PC-9 (cell line): ENCODE results near the gene AIFM2. TPM values are rescaled to one million over a fixed set of nuclear protein-coding genes. Genes with fewer than 3 reads are reported as not detected.

Experiments used
- BruUV-seq: library from RNA; stranded (reverse); fragments of 400-500 nt; replicated peaks from 2 replicates; lab custom pipeline; 2021; lab: Mats Ljungman, UMichigan
- CTCF ChIA-PET: fragments of 300-600 bp; sonication (Branson Sonifier 250); formaldehyde crosslinking; loops from one replicate; lab custom pipeline; 2022; ENCODE audit warnings: antibody characterized with exemption; lab: Charles Lee
- POLR2A ChIA-PET: fragments of 300-600 bp; sonication (Branson Sonifier 250); formaldehyde crosslinking; loops from one replicate; lab custom pipeline; 2022; ENCODE audit warnings: antibody characterized with exemption; ENCODE audit not compliant: unreplicated experiment; lab: Charles Lee
- DNase-seq, 2 experiments: peaks; one replicate each; pipeline versions ENCODE4 v3.0.0 to v3.0.0-alpha.2; 2015 to 2022; ENCODE audit warnings: mixed read lengths in 1 of 2
- H2AFZ ChIP-seq: fragments of 200-600 bp; sonication (generic); 2 replicates; pipeline ENCODE4 v1.8.1; 2017; ENCODE audit warnings: antibody characterized with exemption
- H3F3A ChIP-seq: fragments of 200-600 bp; sonication (generic); 2 replicates; pipeline ENCODE4 v1.8.1; 2017; ENCODE audit warnings: antibody characterized with exemption, mild to moderate bottlenecking, low read depth; ENCODE audit not compliant: insufficient read depth
- H3K27ac ChIP-seq: fragments of 200-600 bp; sonication (generic); 2 replicates; pipeline ENCODE4 v1.6.1; 2016; ENCODE audit warnings: mixed run types
- H3K27me3 ChIP-seq: fragments of 200-600 bp; sonication (generic); 2 replicates; pipeline ENCODE4 v1.6.1; 2016; ENCODE audit warnings: low read depth, mixed run types; ENCODE audit not compliant: insufficient read depth
- H3K36me3 ChIP-seq: fragments of 200-600 bp; sonication (generic); 2 replicates; pipeline ENCODE4 v1.6.1; 2016; ENCODE audit warnings: low read depth, mixed run types
- H3K4me1 ChIP-seq: fragments of 200-600 bp; sonication (generic); replicated peaks from 2 replicates; pipeline ENCODE4 v1.6.1; 2016; ENCODE audit warnings: mixed run types; ENCODE audit not compliant: insufficient read depth
- H3K4me2 ChIP-seq: fragments of 200-600 bp; sonication (generic); 2 replicates; pipeline ENCODE4 v1.6.1; 2017; ENCODE audit warnings: mixed run types
- H3K4me3 ChIP-seq: fragments of 200-600 bp; sonication (generic); 2 replicates; pipeline ENCODE4 v1.6.1; 2016; ENCODE audit warnings: mixed run types
- H3K79me2 ChIP-seq: fragments of 200-600 bp; sonication (generic); 2 replicates; pipeline ENCODE4 v1.6.1; 2017; ENCODE audit warnings: low read depth, mixed run types
- H3K9me2 ChIP-seq: fragments of 200-600 bp; sonication (generic); 2 replicates; pipeline ENCODE4 v1.8.1; 2017; ENCODE audit warnings: mild to moderate bottlenecking; ENCODE audit not compliant: insufficient read depth
- H3K9me3 ChIP-seq: fragments of 200-600 bp; sonication (generic); 2 replicates; pipeline ENCODE4 v1.8.1; 2016; ENCODE audit warnings: low read depth; ENCODE audit not compliant: insufficient read depth
- H4K20me1 ChIP-seq: fragments of 200-600 bp; sonication (generic); 2 replicates; pipeline ENCODE4 v1.8.1; 2017; ENCODE audit not compliant: insufficient read depth
- EZH2 ChIP-seq: fragments of 200-600 bp; sonication (generic); IDR thresholded peaks from 2 replicates; pipeline ENCODE4 v1.8.0; 2017; ENCODE audit warnings: antibody characterized with exemption, low read depth
- intact Hi-C: fragments of 100-400 bp; cut with micrococcal nuclease; formaldehyde crosslinking; loops from one replicate; pipeline ENCODE4 v1.10.0; 2022; ENCODE audit not compliant: unreplicated experiment
- total RNA-seq: library from RNA; stranded (reverse); gene quantifications from 2 replicates; pipeline ENCODE4 v1.2.3, GENCODE V29; 2021
- TF ChIP-seq, protein P1 (sequence below): fragments of 200-600 bp; sonication (generic); conservative IDR thresholded peaks from 2 replicates; pipeline ENCODE4 v1.6.1; 2017; ENCODE audit warnings: mixed run types, antibody characterized with exemption, mild to moderate bottlenecking, moderate library complexity

AIFM2 gene
- total RNA-seq, 1 experiment from 2014 or later, result 47.0 TPM

- no peaks in the 10 kb centered on the region for H3K9me3 ChIP-seq
- ChIA-PET CTCF (no interaction called here), POLR2A (no interaction called here)
- no peaks in the 10 kb centered on the region for H4K20me1 ChIP-seq
- no peak overlapping the region for H3K4me3 ChIP-seq
- H3K36me3 ChIP-seq, result no peaks in the 10 kb centered on the region
- H3K27me3 ChIP-seq, result no peaks in the 10 kb centered on the region
- H3K9me2 ChIP-seq, result no peaks in the 10 kb centered on the region
- H3K4me1 ChIP-seq, result peaks cover 13% of the 10 kb centered on the region
- TF ChIP-seq EZH2, result no peak
- TF ChIP-seq, protein P1, sequence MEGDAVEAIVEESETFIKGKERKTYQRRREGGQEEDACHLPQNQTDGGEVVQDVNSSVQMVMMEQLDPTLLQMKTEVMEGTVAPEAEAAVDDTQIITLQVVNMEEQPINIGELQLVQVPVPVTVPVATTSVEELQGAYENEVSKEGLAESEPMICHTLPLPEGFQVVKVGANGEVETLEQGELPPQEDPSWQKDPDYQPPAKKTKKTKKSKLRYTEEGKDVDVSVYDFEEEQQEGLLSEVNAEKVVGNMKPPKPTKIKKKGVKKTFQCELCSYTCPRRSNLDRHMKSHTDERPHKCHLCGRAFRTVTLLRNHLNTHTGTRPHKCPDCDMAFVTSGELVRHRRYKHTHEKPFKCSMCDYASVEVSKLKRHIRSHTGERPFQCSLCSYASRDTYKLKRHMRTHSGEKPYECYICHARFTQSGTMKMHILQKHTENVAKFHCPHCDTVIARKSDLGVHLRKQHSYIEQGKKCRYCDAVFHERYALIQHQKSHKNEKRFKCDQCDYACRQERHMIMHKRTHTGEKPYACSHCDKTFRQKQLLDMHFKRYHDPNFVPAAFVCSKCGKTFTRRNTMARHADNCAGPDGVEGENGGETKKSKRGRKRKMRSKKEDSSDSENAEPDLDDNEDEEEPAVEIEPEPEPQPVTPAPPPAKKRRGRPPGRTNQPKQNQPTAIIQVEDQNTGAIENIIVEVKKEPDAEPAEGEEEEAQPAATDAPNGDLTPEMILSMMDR, result no peak
- no peak overlapping the region for H2AFZ ChIP-seq
- no peaks in the 10 kb centered on the region for H3K79me2 ChIP-seq
- no peak for DNase-seq
- H3K27ac ChIP-seq, result no peak overlapping the region
- H3F3A ChIP-seq, result peaks cover 13% of the 10 kb centered on the region; the same call in 1 of the 2 replicates
- intact Hi-C loops, result no loop called here
- no TSS peak for BruUV-seq
- H3K4me2 ChIP-seq, result no peak overlapping the region
Measured at GRCh38 chr10:70176441-70176840, 43.8 kb upstream of the AIFM2 start.

DNA sequence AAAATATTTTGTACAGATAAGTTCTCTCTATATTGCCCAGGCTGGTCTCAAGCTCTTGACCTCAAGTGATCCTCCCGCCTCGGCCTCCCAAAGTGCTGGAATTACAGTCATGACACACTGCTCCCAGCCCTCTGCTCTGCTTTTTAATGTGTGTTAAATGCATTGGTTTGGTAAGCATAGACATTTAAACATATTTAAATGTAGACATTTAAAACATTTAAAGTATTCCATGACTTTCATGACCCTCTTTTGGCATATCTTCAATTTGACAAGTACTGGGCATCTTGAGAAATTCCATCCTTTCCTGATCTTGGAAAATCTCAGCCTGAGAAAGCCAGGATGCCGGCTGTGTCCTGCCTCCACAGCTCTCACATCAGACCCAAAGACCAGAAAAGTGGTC lies 42.9 kb upstream of the AIFM2 start:
- Histone ChIP-seq H3F3A (peaks cover 16% of the 10 kb centered on the region; the same call in 1 of the 2 replicates), H3K27me3 (no peaks in the 10 kb centered on the region), H3K36me3 (no peaks in the 10 kb centered on the region), H3K4me3 (no peak overlapping the region), H3K79me2 (peaks cover 8% of the 10 kb centered on the region; the same call in 1 of the 2 replicates), H3K9me3 (no peaks in the 10 kb centered on the region), H3K9me2 (no peaks in the 10 kb centered on the region), H3K4me2 (no peak overlapping the region), H3K27ac (no peak overlapping the region), H4K20me1 (no peaks in the 10 kb centered on the region), H2AFZ (no peak overlapping the region), H3K4me1 (peaks cover 17% of the 10 kb centered on the region)
- ChIA-PET POLR2A (interaction anchor here (0.6 kb wide), 1 partner anchor 22 kb away, joined by 6 read pairs; no protein-coding TSS in a partner anchor), CTCF (no interaction called here)
- DNase-seq, result no peak
- intact Hi-C loops, result no loop called here
- TF ChIP-seq, protein P1, result no peak
- TF ChIP-seq EZH2, result no peak
- BruUV-seq, result no TSS peak

GRCh38 chr10:70174058-70174741 lies 41.6 kb upstream of the AIFM2 start:
- intact Hi-C loops, result no loop called here
- peaks cover 16% of the 10 kb centered on the region; the same call in 1 of the 2 replicates for H3F3A ChIP-seq
- H4K20me1 ChIP-seq, result peaks cover 7% of the 10 kb centered on the region
- CTCF ChIA-PET, result interaction anchor here (0.6 kb wide), 2 partner anchors 35 to 48 kb away, joined by 5 to 8 read pairs; no protein-coding TSS in a partner anchor
- H3K4me1 ChIP-seq, result peaks cover 20% of the 10 kb centered on the region
- no peaks in the 10 kb centered on the region for H3K27me3 ChIP-seq
- H2AFZ ChIP-seq, result no peak overlapping the region; the same call in none of the 2 replicates
- POLR2A ChIA-PET, result interaction anchor here (0.5 kb wide), 1 partner anchor 28 kb away, joined by 3 read pairs; the partner anchor contains the start of gene TYSND1
- no peak overlapping the region for H3K27ac ChIP-seq
- peak overlapping the region; percentile 38; the same call in 1 of the 2 replicates for H3K4me2 ChIP-seq
- H3K79me2 ChIP-seq, result peaks cover 20% of the 10 kb centered on the region
- no peak overlapping the region for H3K4me3 ChIP-seq
- BruUV-seq, result no TSS peak
- H3K9me2 ChIP-seq, result no peaks in the 10 kb centered on the region
- peak; percentile 18 to 81 for DNase-seq
- no peak for TF ChIP-seq EZH2
- no peaks in the 10 kb centered on the region for H3K9me3 ChIP-seq
- no peaks in the 10 kb centered on the region for H3K36me3 ChIP-seq
